Activated CD4-positive, CD25-positive, alpha-beta regulatory T cell (primary cell): ENCODE results near the gene ARHGAP24.
"Not testable (repeated sequence)": the region's sequence is repeated elsewhere in the genome, so short reads cannot be mapped to it uniquely, and the experiment has no call there.

Experiments
- DNase-seq, 4 experiments: peaks; one replicate each; lab custom pipeline; 2025; lab: John Stamatoyannopoulos, UW

Gene ARHGAP24

GRCh38 chr4:85956293-85956945 lies 481.5 kb downstream of the ARHGAP24 start:
- no peak for DNase-seq

GRCh38 chr4:85961887-85962286 lies 486.9 kb downstream of the ARHGAP24 start:
- DNase-seq = no peak

- DNase-seq = no peak
Measured at GRCh38 chr4:85963231-85963630, 488.3 kb downstream of the ARHGAP24 start.

- DNase-seq = no peak
Measured at GRCh38 chr4:85964298-85964697, 489.3 kb downstream of the ARHGAP24 start.

DNA sequence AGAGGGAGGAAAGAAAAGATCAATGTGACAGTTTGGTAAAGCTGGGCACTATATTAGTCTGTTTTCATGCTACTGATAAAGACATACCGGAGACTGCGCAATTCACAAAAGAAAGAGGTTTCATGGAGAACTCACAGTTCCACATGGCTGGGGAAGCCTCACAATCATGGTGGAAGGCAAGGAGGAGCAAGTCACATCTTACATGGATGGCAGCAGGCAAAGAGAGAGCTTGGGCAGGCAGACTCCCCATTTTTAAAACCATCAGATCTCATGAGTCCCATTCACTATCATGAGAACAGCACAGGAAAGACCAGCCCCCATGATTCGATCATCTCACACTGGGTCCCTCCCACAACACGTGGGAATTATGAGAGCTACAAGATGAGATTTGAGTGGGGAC lies 490.1 kb downstream of the ARHGAP24 start:
- not testable (repeated sequence) for DNase-seq

- DNase-seq = no peak
Measured at GRCh38 chr4:85965529-85965928, 490.6 kb downstream of the ARHGAP24 start.

DNA sequence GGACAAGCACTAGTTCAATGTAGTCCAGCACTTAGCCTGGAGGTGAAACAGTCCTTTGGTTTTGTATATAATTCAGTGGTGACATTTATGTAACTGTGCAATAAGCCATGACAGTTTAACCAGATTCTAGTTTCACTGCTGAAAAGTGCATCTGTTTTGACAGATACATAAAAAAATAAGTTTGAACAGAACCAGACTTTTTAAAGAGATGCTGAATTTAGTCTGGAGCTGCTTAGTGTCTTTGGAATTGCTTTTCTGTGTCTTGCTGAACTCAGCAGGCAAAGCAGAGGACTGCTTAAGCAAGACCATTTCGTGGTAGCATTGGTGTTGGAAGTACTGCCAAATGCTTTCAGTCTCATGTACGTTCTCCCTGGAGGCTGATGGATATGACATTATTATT lies 491.4 kb downstream of the ARHGAP24 start:
- DNase-seq = no peak

DNA sequence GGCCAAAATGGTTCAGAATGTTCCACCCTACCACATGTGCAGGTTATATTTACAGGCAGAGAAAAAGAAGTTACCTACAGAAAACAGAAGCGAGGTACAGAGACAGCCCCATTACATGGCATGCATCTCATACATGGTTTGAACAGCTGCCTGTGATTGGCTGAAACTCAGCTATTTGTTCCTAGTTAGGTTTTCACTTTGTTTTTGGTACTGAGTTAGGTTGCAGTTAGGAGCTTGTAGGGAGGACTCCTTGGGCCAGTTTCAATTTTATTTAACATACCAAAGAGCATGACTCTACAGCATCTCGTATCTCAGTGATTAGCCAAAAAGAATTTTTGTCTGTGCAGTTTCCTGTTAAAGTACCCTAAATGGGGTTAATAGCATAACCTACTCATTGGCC lies 492.9 kb downstream of the ARHGAP24 start:
- DNase-seq = no peak

DNA sequence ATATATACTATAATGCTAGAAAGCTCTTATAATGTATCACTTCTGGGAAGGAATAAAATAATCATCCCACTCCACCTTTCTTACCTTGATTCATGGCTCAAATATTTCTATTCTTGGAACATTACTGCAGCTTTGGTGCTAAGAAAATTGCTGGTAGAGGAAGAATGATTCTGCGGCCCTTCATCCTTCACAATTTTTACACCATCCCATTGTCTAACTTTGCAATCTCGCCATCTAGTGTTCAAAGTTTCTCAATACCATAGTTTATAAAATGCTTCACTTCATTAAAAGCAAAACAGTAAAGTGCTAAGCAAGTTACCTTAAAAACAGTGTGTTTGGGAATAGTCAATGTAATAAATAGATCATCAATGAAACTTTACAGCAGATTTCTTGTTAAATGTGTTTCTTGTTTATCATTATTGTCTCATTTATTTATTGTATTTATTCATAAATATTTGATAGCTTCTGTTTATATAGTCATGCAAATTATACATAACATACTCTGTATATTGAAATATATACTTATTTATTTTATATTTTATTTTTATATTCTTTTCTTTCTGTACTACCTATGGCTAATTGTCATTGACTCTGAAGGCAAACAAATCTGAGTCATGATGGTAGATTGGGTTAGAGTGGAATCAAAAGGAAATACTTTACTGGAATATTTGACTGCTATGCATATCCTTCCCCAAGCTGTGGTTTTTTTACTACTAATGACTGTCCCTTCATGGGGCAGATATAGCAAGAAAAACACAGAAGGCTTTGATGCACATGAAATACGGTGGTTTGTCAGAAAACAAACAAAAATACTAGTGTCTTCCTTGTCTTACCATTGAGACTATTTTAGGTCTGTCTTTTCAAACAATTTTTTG lies 494.2 kb downstream of the ARHGAP24 start:
- DNase-seq = no peak

DNA sequence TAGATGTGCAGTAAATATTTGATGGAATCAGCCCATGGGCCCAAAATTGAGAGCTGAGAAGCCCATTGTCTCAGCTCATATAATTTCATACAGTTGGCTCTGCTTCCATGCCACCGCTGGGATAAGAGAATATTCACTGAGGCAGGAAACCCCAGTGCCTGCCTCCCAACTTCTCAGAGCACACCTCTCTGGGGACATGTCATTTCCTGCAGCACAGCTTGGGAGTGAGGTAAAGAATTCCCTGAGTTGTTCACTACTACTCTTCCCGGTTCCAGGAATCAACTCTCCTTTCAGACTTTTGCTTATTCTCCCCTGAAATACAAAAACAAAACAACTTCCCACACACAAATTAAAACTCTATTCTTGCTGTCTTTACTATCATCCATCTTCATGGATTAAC lies 495.6 kb downstream of the ARHGAP24 start:
- no peak for DNase-seq

DNA sequence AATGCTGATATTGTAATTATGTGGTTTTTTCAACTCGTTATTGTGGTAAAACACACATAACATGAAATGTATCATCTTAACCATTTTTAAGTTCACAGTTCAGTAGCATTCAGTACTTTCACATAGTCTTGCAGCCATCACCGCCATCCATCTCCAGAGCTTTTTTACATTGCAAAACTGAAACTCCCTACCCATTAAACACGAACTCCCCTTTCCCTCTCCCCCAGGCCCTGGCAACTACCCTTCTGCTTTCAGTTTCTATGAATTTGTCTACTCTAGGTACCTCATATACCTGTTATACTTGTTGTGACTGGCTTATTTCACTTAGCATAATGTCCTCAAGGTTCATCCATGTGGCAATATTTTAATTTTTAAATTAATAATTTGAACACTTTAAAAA lies 504.3 kb downstream of the ARHGAP24 start:
- no peak for DNase-seq

- no peak for DNase-seq
Measured at GRCh38 chr4:85986266-85986665, 511.3 kb downstream of the ARHGAP24 start.

DNA sequence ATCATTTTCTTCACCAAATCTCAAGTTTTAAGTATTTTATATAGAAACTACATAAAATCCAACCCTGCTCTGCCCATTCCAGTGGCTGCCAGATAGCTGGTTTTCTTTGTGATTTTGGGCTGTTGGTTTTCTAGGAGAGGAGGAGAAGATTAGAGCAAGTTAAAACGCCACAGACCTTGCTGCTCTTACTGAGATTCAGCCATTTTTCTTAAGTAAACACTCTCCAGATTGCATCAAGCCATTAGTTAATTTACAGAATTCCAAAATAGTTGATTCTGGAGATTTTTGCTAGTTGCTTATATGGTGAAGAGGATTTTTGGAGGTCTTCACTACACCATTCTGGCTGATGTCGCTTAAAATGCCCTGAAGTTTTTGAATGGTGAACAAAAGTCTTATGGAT lies 518.7 kb downstream of the ARHGAP24 start:
- no peak for DNase-seq

DNA sequence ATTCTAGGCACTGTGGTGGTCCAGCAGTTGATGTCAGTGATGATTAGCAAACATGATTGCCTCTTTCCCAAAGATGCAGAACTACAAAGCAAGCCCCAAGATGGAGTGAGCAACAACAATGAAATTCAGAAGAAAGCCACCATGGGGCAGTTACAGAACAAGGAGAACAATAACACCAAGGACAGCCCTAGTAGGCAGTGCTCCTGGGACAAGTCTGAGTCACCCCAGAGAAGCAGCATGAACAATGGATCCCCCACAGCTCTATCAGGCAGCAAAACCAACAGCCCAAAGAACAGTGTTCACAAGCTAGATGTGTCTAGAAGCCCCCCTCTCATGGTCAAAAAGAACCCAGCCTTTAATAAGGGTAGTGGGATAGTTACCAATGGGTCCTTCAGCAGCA lies 519.6 kb downstream of the ARHGAP24 start:
- no peak for DNase-seq

DNA sequence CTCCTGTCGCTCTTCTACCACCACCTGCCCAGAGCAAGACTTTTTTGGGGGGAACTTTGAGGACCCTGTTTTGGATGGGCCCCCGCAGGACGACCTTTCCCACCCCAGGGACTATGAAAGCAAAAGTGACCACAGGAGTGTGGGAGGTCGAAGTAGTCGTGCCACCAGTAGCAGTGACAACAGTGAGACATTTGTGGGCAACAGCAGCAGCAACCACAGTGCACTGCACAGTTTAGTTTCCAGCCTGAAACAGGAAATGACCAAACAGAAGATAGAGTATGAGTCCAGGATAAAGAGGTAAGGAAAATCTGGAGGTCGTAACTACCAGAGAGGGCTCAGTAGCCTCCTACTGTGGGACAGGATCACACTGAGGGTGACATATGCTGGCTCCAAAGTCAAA lies 520.4 kb downstream of the ARHGAP24 start:
- no peak for DNase-seq

DNA sequence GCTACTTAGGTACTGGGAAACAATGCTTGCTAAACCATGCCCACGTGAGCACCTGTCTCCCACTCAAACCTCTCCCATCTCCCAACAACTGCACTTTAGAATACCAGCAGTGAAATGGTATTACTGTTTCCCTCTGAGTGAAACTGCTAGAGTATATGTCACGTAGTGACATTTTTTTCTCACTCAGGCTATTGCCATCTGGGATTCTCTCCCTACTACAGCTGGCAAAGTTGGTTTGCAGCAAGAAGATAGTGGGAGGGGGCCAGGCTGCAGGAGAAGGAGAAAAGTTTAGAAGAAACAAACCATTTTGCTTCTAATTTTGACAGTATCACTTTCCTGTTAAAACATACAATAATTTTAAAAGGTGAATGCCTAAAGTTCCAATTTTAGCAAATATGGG lies 526.6 kb downstream of the ARHGAP24 start:
- DNase-seq = no peak

DNA sequence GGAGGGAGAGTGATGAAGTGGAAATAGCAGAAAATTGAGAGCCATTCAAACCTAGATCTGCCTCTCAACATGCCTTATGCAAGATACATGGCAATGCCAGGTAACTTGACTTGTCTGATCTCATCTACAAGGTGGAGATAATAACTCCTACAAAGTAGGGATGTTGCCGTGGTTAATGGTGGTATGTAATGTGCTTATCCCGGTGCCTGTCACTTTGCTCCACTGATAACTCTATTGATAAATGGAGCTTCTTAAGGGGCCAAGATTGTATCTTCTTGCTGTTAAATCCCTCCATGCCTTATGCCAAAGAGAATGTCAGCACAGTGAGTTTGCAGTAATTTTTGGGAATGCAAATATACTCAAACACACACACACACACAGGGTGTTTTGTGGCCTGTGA lies 529.1 kb downstream of the ARHGAP24 start:
- no peak for DNase-seq

GRCh38 chr4:86006057-86006456 lies 531.1 kb downstream of the ARHGAP24 start:
- DNase-seq = no peak

DNA sequence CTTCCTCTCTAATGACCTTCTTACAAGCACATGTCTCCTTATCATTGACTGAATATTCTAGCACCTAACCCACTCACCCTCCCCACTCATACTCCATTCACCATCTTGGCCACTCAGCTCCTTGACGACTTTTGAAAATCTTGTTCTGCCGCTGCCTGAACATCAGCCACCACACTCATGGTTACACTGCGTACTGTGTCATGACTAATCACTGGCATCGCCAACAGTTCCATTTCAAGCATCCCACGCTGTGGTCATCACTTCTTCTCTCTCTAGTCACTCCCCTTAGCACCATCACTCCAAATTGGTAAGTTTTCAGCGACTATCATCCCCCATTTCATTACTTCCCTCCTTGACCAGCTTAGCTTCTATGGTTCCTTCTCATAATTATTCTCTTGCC lies 532.1 kb downstream of the ARHGAP24 start:
- DNase-seq = no peak

DNA sequence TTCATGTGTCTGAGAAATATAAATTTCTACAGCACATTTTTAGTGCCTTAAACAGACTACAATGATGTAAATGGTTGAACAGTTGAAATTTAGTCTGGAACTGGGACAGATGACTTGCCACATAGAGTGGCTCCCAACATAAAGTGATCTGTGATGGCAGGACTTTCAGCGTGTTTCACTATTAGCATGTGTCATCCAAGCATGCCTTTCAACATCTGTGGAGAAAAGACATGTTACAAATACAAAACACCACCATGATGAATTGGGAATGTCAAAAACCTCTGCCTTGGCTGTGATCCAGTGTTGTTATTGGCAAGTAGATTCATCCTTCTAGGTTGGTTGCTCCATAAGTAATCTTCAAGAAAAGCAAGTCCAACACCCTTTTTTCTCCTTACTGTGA lies 536.2 kb downstream of the ARHGAP24 start:
- no peak for DNase-seq

DNA sequence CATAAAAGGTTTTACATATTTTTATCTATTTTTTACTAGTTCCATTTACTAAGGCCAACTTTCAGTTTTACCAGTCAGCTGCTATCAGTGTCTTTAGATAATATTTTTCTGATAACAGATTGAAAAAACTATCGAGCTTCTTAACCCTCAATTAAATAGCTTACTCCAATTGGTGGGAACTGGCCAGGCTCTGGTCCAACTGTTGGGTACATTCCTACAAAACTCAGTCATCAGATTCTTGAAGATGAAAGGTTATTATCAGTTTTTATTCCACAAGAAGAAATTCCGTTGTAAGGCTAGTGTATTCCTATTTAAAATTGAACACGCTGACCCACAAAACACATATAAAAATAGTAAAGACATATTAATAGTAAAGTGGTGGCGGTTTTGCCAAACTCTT lies 538.7 kb downstream of the ARHGAP24 start:
- DNase-seq = no peak

- DNase-seq = no peak
Measured at GRCh38 chr4:86014599-86014998, 539.6 kb downstream of the ARHGAP24 start.
